Suprapubic skin (tissue), 3 donors: ENCODE results near the gene SLC13A5.

Experiments used
- EP300 ChIP-seq: sonication (generic); formaldehyde crosslinking; IDR thresholded peaks from one replicate; pipeline ENCODE4 v1.6.1; 2017; ENCODE audit warnings: antibody characterized with exemption
- POLR2A ChIP-seq, 2 donors: fragments of 450-650 bp; IDR thresholded peaks; one replicate each; pipeline ENCODE4 v1.6.1; 2017; ENCODE audit warnings: antibody characterized with exemption in 2 of 2, mild to moderate bottlenecking in 2 of 2, moderate library complexity in 2 of 2
- TF ChIP-seq, protein P1 (sequence below), 2 donors: fragments of 200-600 bp in 1 of 2; fragments of 450-650 bp in 1 of 2; sonication (generic) in 1 of 2; IDR thresholded peaks; one replicate each; pipeline ENCODE4 v1.5.1; 2016 to 2019; ENCODE audit warnings: antibody characterized with exemption in 2 of 2, mild to moderate bottlenecking in 1 of 2, moderate library complexity in 1 of 2

DNA sequence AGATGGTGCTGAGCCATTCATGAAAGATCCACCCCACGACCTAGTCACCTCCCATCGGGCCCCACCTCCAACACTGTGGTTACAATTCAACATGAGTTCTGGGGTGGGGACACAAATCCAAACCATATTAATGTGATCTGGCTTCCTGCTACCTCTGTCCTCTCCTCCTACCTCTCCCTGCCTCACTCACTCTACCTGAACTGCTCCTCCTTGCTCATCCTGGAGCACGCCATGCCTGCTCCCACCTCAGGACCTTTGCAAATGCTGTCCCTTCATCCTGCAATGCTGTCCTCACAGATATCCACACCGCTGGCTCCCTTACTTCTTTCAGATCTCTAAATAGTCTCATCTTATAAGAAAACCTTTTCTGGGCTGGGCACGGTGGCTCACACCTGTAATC is 10.8 kb upstream of the SLC13A5 start:
- TF ChIP-seq, protein P1, sequence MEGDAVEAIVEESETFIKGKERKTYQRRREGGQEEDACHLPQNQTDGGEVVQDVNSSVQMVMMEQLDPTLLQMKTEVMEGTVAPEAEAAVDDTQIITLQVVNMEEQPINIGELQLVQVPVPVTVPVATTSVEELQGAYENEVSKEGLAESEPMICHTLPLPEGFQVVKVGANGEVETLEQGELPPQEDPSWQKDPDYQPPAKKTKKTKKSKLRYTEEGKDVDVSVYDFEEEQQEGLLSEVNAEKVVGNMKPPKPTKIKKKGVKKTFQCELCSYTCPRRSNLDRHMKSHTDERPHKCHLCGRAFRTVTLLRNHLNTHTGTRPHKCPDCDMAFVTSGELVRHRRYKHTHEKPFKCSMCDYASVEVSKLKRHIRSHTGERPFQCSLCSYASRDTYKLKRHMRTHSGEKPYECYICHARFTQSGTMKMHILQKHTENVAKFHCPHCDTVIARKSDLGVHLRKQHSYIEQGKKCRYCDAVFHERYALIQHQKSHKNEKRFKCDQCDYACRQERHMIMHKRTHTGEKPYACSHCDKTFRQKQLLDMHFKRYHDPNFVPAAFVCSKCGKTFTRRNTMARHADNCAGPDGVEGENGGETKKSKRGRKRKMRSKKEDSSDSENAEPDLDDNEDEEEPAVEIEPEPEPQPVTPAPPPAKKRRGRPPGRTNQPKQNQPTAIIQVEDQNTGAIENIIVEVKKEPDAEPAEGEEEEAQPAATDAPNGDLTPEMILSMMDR (IDR thresholded peaks at IDR 0.05), result no peak
- no peak for TF ChIP-seq POLR2A (IDR thresholded peaks at IDR 0.05)
- no peak for TF ChIP-seq EP300
